ENCODE data around the gene HTR3B.

HTR3B gene

GRCh38 chr11:113974741-113975470 lies 70.3 kb downstream of the HTR3B start, which contains the start of gene HTR3A:
Gene HTR3A, plus strand, starts transcription at chr11:113975108. Its CDS starts 218 bp downstream, at chr11:113975326.
- Histone ChIP-seq H4K20me1 (ENCODE audit: control insufficient read depth, insufficient read depth, low read depth, low read length) (no peaks in the 10 kb centered on the region), H3K4me1 (ENCODE audit: control insufficient read depth, low read length) (peaks cover 67% of the 10 kb centered on the region), H3F3A (ENCODE audit: control insufficient read depth, insufficient read depth) (peaks cover 13% of the 10 kb centered on the region), H3K9me2 (replicated peaks; ENCODE audit: control insufficient read depth, low read length) (no peaks in the 10 kb centered on the region), H3K4me3 (ENCODE audit: low read length) (peak within 1 kb of the TSS; percentile 58), H3K4me2 (ENCODE audit: low read length) (peak within 1 kb of the TSS; percentile 79), H3K79me2 (ENCODE audit: control insufficient read depth, low read length) (no peaks in the 10 kb centered on the region), H3K36me3 (ENCODE audit: control insufficient read depth, low read length) (no peaks in the 10 kb centered on the region), H3K27me3 (ENCODE audit: control insufficient read depth, low read length) (peaks cover 15% of the 10 kb centered on the region), H3K9me3 (ENCODE audit: control insufficient read depth, insufficient read depth, low read length) (no peaks in the 10 kb centered on the region), H3K27ac (ENCODE audit: low read depth, low read length) (peak within 1 kb of the TSS; percentile 91)
- no peak for TF ChIP-seq CTCF (IDR thresholded peaks at IDR 0.05; ENCODE audit: low read depth, low read length, poor library complexity, severe bottlenecking)
- no peak for TF ChIP-seq EZH2phosphoT487 (IDR thresholded peaks at IDR 0.05; ENCODE audit: borderline replicate concordance, low read length)

- peaks cover 25% of the 10 kb centered on the region for H3K27me3 ChIP-seq (ENCODE audit: control insufficient read depth, low read length)
- no peaks in the 10 kb centered on the region for H3K9me3 ChIP-seq (ENCODE audit: control insufficient read depth, insufficient read depth, low read length)
- H3K27ac ChIP-seq (ENCODE audit: low read depth, low read length): peak overlapping the region; percentile 91
- H3K79me2 ChIP-seq (ENCODE audit: control insufficient read depth, low read length): no peaks in the 10 kb centered on the region
- H3K4me2 ChIP-seq (ENCODE audit: low read length): peak overlapping the region; percentile 79
- H3K4me1 ChIP-seq (ENCODE audit: control insufficient read depth, low read length): peaks cover 80% of the 10 kb centered on the region
- no peak for TF ChIP-seq CTCF (IDR thresholded peaks at IDR 0.05; ENCODE audit: low read depth, low read length, poor library complexity, severe bottlenecking)
- no peak for TF ChIP-seq EZH2phosphoT487 (IDR thresholded peaks at IDR 0.05; ENCODE audit: borderline replicate concordance, low read length)
- peaks cover 13% of the 10 kb centered on the region for H3F3A ChIP-seq (ENCODE audit: control insufficient read depth, insufficient read depth)
- no peaks in the 10 kb centered on the region for H3K9me2 ChIP-seq (replicated peaks; ENCODE audit: control insufficient read depth, low read length)
- no peaks in the 10 kb centered on the region for H4K20me1 ChIP-seq (ENCODE audit: control insufficient read depth, insufficient read depth, low read depth, low read length)
- peak overlapping the region; percentile 58 for H3K4me3 ChIP-seq (ENCODE audit: low read length)
- no peaks in the 10 kb centered on the region for H3K36me3 ChIP-seq (ENCODE audit: control insufficient read depth, low read length)
Observed at GRCh38 chr11:113977071-113977490, 72.5 kb downstream of the HTR3B start.

GRCh38 chr11:113977701-113978100 lies 73.1 kb downstream of the HTR3B start:
- TF ChIP-seq CTCF (IDR thresholded peaks at IDR 0.05; ENCODE audit: low read depth, low read length, poor library complexity, severe bottlenecking): no peak
- TF ChIP-seq EZH2phosphoT487 (IDR thresholded peaks at IDR 0.05; ENCODE audit: borderline replicate concordance, low read length): no peak
- Histone ChIP-seq H3K4me2 (ENCODE audit: low read length) (peak overlapping the region; percentile 79), H3K4me3 (ENCODE audit: low read length) (peak overlapping the region; percentile 58), H3K36me3 (ENCODE audit: control insufficient read depth, low read length) (no peaks in the 10 kb centered on the region), H3K9me2 (replicated peaks; ENCODE audit: control insufficient read depth, low read length) (no peaks in the 10 kb centered on the region), H4K20me1 (ENCODE audit: control insufficient read depth, insufficient read depth, low read depth, low read length) (no peaks in the 10 kb centered on the region), H3K4me1 (ENCODE audit: control insufficient read depth, low read length) (peaks cover 80% of the 10 kb centered on the region), H3K9me3 (ENCODE audit: control insufficient read depth, insufficient read depth, low read length) (no peaks in the 10 kb centered on the region), H3F3A (ENCODE audit: control insufficient read depth, insufficient read depth) (peaks cover 13% of the 10 kb centered on the region), H3K27me3 (ENCODE audit: control insufficient read depth, low read length) (peaks cover 25% of the 10 kb centered on the region), H3K27ac (ENCODE audit: low read depth, low read length) (peak overlapping the region; percentile 91), H3K79me2 (ENCODE audit: control insufficient read depth, low read length) (no peaks in the 10 kb centered on the region)

Measured in DOHH2 (cell line).